Gastroesophageal sphincter (tissue), 3 donors: ENCODE measurements around the gene ARHGEF4.

Experiments used
- CTCF ChIP-seq, 4 experiments: fragments of 200-600 bp in 2 of 4; fragments of 450-650 bp in 2 of 4; sonication (generic) in 1 of 4; IDR thresholded peaks; one replicate each; pipeline ENCODE4 v1.5.1; 2017 to 2019; ENCODE audit warnings: antibody characterized with exemption in 4 of 4, mild to moderate bottlenecking in 2 of 4, moderate library complexity in 2 of 4
- POLR2A ChIP-seq, 2 donors: fragments of 450-650 bp; IDR thresholded peaks; one replicate each; pipeline ENCODE4 v1.6.1; 2017; ENCODE audit warnings: antibody characterized with exemption in 2 of 2, mild to moderate bottlenecking in 2 of 2, moderate library complexity in 1 of 2
- POLR2AphosphoS5 ChIP-seq: sonication (generic); formaldehyde crosslinking; IDR thresholded peaks from one replicate; pipeline ENCODE4 v1.6.1; 2017; ENCODE audit warnings: antibody characterized with exemption

GRCh38 chr2:130823886-130824491 is 12.7 kb upstream of the ARHGEF4 start:
- TF ChIP-seq CTCF (IDR thresholded peaks at IDR 0.05) (no peak), POLR2AphosphoS5 (no peak), POLR2A (IDR thresholded peaks at IDR 0.05) (no peak)
